ENCODE data around the gene BACH2.
"Not testable (repeated sequence)": the region's sequence is repeated elsewhere in the genome, so short reads cannot be mapped to it uniquely, and the experiment has no call there.

The BACH2 gene

DNA sequence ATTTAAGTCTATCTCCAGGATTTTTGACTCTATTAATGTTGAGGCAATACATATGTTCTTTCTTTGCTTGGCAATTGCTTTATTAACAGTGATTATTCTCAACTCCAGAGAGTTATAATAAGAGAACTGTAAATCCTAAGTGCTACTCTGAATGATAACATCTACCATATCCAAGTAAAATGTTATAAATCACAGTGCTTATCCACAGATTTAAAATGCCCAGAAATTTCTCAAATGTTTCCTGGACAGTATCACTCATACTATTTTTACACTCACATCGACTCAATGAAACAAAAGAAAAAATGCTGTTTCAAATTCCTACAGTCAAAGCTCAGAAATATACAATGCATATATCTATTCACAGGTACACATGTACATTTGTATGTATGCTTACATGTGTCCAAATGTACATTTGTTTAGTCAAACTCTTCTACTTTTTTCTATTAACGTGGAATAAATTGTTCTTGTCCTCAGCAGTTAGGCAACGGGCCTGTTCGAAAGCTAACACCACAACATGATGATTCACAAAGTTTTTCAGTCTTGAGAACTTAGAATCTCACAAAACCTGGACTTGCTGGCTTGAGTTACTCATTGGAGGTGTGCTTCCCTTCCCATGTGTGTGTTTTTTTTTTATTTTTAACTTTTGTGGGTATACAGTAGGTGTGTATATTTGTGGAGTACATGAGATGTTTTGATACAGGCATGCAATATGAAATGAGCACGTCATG is 209.4 kb downstream of the BACH2 start:
- DNase-seq = peak in 1 of 2 donors; percentile 11

DNA sequence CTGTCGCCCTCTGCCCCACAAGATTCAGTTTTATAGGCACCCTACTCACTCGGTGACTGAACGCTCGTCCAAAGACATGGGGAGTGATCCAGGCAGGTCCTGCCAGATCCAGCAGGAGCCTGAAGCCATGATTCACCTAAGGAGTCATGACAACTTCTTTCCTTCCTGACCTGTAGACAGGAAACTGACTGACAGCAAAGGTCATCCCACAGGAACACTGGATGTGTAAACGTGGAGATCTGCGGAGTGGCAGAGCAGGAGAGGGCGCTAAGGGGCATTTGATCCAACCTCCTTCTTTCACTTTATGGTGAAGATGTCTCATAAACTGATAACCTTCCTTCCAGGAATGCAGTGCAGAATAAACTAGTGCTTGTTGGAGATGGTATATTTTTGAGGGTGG is 210.1 kb downstream of the BACH2 start:
- no peak for DNase-seq

DNA sequence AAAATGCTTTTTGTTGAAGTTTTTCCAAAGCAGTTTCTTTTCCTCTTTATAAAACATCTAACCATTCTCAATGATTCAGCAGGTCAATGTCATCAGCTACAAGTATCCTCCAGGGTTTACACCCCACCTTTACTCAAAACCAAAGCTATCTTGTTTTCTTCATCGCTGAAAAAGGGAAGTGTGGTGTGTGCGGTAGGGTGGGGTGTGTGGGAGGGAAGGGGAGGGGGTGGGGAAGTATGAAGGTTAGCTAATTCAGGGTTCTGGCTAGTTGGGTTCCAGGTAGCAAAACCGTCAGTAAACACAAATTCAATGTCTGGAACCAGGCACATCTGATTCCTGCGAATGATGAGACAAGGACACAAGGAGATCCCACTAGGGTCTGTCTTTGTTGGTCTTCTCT is 212.8 kb downstream of the BACH2 start:
- peak; percentile 29 to 37 for DNase-seq

DNA sequence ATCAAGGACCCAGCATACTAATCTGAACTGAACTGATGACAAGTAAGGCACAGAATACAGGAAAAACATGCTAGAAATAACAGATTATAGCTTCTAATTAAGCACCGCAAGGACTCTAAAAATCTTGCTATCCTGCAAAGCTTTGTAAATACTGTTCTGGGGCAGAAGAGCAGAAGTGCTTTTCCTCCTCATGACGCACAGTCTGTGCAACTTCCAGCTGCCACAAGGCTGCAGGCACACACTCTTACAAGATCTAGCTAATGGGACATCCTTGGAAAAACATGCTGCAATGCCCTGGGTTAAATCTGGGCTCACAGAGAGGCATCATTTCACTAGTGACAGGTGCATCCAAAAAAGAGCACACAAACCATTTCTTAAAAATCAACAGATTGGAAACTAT is 213.8 kb downstream of the BACH2 start:
- DNase-seq = peak; percentile 35 to 36

DNA sequence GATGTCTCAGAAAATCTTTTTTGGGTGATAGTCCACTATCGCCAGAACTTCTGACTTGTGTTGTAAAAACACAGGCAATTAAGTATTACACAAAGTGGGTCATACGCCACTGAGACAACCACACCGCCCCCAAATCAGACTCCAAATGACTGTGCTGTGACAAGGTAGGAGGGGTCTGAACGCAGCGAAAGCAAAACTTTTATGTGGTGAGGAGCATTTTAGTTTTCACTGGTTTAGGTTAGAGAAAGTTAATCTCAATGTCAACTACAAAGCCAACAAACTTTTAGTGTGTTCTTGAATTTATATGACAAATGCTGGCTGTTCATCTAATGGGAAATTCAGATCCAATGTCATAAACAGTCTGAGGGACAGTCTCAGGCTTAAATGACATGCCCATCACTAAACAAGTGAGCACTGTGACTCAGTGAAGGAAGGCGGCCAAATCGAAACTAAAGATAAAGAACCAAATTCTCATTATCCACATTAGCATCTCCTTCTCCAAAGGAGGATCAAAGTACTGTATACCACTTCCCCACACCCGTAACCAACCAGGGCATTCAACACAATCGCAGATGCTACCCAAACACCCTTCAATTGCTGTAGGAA is 215.7 kb downstream of the BACH2 start:
- no peak for DNase-seq

DNA sequence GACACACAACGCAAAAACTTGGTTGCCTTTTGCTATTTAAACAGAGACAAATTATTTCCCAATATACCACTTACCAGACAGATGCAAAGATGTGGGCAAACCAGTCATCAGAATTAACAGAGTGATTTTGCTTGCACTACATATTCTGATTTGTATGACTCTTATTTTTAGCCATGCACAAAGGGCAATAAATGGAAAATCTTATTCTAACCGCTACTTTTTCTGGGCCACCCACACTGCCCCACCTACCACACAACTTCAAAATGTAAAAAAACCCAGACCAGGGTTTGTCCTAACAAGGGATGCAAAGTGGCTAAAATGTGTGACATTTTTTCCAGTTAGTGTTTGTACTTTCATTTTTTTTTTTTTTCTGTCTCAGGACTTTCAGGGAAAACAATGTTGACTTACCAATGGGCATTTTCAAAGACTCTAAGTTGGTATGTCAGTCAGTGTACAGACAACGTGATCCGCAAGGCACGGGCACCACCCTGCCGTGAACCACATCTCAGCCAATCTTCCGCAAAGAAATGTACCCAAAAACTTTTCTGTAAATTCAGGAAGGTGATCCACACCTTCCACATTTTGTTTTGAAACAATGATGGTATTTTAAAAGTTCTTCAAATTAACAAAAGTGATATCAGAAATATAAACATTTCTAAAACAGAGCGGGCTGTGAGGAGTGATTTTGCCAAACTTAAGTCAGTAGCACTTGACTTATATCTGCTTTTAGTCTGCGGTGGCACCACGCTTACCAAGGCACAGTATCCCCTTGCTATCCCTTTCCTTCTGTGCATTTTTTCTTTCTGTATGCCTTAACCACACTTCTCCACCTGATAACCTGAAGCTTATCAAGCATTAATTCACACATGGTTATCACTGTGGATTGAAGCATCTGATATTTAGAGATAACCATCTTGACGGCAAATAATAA is 216.8 kb downstream of the BACH2 start:
- no peak for DNase-seq

DNA sequence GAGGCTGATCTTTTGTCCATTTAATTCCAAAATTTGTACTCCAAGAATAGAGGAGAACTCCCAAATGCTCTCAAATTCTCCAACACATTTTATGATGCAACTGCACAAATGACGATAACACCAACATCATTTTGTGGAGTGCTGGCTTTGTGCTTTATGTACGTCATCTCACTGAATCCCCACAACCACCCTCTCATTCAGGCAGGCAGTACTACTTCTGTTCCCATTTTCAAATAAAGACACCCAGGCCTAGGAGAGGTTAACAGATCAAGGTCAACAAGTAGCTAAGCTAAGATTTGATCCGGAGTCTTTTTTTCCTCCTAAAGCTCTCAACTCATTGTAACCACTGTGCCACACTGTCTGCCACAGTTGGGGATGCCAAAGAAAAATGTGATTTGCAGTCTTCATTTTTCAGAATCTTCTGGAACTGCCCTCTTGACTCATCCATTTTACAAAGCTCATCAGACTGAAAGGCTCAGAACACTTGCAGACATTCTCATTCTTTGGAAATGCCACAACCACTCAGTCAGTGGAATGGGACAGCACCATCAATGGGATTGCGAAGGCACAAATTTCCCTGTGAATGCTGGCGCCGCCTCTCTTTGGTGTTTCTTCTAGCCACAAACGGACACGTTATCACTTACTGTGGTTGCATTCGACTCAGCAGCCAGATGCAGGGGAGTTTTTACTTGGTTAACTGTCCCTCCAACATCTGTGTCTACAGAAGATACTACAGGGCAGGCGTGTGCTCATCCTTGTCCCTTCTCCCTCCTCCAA is 217.9 kb downstream of the BACH2 start:
- DNase-seq = peak; percentile 23 to 44

DNA sequence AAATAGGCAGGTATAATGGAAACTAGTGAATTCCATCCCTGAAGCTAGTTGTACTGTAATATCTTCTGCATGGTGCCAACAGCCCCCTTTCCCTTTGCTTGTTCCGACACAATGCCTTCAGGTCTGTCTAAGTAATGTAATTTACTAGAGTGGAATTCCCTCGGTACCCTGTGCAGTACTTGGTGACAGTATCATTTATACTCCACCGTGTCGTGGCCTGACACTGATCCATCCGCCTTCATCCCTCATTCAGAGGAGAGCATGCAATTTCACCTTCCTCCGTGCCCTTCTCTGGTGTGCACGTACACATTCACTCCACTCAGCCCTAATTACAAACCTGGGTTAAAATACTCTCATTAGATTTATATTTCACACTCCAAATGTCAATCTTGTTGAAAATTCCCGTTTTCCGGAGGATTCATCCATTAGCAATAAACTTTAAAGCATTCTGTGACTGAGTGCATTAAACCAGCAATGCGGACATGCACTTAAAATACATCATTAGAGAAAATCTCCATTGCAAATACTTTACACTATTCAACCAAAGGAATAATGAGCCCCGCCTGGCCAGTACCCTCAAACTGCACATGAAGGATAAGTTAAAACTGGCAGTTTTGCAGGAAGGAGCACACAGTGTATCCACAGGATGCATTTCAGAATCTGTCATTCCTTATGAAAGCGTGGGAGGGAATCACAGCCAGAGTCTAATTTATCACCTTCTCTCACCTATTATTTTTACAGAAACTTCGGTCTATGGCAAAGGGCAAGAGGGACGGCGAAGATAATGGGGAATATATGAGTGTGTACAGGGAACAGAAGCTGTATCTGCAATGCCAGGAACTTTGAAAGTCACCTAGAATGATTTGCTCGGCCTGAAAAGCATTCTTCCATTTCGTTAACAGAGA is 219.9 kb downstream of the BACH2 start:
- no peak for DNase-seq

DNA sequence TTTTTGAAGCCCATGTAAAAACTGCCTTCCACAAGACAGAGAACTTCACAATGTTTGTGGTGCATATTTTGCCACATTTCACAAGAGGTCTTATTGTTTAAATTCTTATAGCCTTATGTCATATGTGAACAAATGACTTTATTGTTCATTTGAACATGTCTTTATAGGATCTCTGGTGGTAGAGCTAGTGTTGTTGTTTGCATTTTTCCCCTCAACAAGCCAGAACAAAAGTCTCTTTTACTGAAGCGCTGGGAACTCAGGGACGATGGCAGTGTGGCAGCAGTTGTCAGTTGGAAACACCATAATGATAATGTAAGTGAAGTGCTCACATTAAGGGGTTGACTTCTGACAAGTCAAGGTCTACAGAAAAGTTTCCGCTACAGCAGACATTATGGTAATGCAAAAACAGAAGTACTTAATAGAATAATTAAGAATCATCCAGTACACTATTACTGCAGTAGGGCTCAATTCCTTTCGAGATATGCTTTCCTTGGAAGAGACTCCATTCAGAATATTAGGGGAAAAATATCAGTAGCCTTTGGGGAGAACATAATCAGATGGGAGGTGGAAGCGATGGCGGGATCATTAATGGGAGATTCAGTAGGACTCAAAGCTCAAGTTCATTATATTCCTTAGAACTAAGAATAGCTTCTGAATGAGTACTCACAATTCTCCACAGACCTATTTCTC is 222.3 kb downstream of the BACH2 start:
- no peak for DNase-seq

DNA sequence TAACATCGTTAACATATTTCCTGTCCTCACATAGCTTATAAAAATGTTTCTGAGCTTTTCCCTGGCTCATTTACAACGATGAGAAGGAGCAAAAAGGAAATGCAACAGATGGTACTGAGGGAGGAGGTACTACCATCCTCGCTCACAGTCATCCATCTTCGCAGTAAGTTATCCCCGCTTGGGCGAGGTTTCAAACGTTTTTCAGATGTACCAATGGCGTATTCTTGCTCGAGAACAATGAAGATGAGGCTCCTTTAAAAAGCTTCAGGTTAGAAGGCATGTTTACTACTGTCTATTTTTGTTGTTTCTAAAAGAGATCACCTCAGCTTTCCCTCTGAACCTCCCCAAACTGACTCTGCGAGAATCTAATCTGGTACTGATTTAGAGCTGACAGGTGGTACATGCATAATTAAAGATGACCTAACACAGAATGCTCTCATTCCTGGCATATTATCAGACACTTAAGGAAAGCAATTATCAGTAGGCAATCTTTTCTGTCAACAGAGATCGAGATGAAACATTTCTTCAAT is 223.6 kb downstream of the BACH2 start:
- no peak for DNase-seq

DNA sequence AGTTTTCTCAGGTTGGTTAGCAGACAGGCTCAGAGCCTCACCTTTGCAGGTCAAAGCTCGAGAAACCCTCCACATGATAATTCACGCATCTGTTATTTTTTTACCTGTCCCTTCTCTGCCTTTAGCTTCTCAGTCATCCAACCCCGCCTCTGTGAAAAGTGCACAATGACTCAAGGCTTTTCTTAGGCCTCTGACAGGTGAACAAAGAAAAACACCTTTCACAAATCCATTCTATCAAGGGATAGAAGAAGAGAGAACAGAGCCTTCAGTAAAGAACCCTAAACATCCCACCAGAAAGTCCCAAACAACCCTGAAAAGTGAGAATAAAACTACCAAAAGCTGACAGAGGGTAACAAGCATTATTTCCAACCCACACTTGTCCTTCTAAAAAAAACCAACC is 224.1 kb downstream of the BACH2 start:
- no peak for DNase-seq

DNA sequence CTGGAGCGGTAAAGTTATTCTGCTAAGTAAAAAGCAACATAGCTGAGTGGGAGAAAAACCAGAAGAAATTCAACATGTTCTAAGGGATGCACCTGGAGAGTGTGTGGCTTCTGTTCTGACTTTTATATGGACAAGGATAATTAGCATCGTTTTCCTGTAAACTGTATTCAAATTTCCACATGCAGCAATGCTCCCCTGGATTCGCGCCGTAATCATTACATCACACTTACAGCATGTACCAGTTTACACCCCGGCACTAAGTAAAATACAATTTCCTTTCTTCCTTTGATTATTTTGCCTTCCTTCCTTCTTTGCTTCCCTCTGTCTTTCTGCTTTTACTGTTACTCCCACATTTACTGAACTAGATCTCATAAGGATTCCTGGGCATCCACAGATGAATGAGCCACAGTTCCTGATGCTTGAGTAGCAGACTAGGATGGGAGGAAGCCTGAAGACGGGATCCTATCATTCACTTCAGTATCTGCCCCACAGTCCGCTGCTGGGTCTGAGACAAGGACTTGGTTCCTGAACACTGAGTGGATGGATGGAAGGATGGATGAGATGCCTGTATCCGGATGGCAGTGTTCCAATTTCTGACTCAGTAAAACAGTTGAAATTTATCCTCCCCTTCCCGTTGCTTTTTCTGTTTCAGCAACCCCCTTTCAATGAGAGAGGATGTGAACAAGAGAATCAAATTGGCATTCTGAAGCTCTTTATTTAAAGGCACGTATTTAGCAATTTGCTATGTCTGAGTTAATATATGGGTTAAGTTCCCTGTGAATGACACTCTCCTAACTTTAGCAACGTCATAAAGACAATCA is 227.7 kb downstream of the BACH2 start:
- no peak for DNase-seq

DNA sequence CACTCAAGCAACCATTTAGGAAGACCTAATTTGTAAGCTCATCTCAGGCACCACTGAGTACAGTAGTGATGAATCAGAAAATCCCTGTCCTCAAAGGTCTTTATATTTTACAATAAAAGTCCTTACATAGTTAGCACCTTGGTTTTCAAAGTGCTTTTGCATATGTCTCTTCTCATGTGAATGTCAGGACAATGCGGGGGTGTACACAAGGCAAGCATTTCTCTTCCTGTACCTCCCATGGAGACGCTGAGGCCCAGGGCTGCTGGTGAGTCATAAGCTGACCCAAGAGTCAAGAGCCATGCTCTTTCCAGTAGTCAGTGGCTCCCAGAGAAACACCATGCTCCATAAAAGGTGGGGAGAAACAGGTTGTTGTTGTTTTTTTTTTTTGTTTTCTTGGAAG is 228.4 kb downstream of the BACH2 start:
- DNase-seq = peak; percentile 57 to 73

DNA sequence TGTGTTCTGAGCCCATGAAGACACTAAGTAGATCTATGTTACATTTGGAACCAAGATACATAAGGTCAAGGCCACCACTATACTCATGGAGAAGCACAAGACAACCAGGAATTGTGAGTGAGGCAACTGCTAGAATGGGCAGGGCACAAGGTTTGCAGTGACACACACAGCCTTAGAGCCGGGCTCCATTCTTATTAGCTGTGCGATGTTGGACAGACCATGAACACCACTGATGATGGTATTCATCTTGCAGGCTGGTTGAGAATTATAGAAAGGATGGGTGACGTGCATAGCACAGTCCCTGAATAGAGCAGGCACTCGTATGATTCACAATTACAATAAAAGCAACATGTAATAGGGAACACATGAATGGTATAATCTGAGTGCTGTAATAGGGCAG is 229.9 kb downstream of the BACH2 start:
- no peak for DNase-seq

DNA sequence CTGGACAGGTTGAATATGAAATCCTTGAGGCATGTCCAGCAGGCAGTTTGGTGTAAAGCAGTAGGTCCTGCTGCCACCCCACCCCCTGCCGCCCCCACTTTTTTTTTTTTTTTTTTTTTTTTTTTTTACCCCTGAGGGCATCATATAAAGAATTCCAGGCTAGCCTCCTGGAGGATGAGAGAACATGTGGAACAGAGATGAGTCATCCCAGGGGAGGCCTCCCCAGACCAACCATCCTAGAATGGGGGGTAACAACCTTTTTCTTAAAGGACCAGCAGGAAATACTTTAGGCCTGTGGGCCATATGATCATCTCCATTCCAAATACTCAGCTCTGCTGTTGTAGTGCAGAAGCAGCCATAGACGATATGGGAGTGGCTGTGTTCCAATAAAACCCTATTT is 231.5 kb downstream of the BACH2 start:
- DNase-seq = no peak

DNA sequence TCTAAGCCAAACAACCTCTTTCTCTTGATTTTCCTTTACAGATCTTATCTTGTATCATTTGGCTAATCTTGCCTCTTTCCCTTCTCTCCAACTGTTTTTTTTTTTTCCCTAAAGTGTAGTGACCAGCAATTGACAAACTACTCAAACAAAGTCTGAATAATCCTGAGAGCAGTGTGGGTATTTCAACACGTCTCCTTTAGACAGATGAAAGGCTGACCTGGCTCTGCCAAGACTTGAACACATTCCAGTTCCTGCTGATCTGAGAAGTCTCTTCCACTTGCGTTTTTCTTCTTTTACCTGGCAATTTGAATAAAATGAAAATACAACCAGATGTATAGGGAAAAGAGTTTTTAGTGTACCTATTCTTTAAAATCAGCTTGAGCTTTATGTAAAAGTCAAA is 234.0 kb downstream of the BACH2 start:
- DNase-seq = no peak

DNA sequence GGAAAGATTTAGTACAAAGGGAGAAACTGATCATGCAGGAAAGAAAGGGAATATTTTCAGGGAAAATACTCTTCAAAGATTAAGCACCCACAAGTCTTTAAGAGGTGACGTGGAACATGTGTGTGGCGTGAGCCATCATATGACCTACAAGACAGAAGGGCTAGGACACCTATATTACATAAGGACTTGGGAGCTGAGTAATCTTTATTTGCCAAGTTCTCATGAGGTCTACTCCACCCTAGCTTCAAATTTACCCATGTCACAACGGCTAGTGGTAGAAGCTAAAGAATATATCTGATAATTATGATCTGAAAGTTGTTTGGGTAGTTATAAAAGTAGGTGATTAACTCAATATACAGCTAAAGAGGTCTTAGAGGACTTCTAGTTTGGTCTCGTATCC is 234.6 kb downstream of the BACH2 start:
- no peak for DNase-seq

DNA sequence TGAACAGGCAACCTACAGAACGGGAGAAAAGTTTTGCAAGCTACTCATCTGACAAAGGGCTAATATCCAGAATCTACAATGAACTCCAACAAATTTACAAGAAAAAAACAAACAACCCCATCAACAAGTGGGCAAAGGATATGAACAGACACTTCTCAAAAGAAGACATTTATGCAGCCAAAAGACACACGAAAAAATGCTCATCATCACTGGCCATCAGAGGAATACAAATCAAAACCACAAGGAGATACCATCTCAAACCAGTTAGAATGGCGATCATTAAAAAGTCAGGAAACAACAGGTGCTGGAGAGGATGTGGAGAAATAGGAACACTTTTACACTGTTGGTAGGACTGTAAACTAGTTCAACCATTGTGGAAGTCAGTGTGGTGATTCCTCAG is 237.5 kb downstream of the BACH2 start:
- not testable (repeated sequence) for DNase-seq

DNA sequence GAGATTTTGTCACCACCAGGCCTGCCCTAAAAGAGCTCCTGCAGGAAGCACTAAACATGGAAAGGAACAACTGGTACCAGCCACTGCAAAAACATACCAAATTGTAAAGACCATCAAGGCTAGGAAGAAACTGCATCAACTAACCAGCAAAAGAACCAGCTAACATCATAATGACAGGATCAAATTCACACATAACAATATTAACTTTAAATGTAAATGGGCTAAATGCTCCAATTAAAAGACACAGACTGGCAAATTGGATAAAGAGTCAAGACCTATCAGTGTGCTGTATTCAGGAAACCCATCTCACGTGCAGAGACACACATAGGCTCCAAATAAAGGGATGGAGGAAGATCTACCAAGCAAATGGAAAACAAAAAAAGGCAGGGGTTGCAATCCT is 240.7 kb downstream of the BACH2 start:
- DNase-seq = not testable (repeated sequence)

DNA sequence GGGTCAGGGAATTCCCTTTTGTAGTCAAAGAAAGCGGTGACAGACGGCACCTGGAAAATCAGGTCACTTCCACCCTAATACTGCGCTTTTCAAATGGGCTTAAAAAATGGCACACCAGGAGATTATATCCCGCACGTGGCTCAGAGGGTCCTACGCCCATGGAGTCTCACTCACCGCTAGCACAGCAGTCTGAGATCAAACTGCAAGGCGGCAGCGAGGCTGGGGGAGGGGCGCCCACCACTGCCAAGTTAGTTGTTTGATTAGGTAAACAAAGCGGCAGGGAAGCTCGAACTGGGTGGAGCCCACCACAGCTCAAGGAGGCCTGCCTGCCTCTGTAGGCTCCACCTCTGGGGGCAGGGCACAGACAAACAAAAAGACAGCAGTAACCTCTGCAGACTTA is 242.4 kb downstream of the BACH2 start:
- not testable (repeated sequence) for DNase-seq
